ENCODE data around the gene MAPK14. TPM values are rescaled to one million over a fixed set of nuclear protein-coding genes. Genes with fewer than 3 reads are reported as not detected.

Gene MAPK14
- total and polyA plus RNA-seq, 4 donors: 16.9 to 82.7 (median 35.9) TPM

- no peak overlapping the region for H3K9ac ChIP-seq (ENCODE audit: low read depth in 1 of 2, low read length in 2 of 2)
- 67% methylated on average over 4 of the region's 4 CpGs for WGBS
- no peak for TF ChIP-seq RXRA (IDR thresholded peaks at IDR 0.05)
- no peak for TF ChIP-seq NR2F2 (IDR thresholded peaks at IDR 0.05)
- no peak for TF ChIP-seq YY1 (IDR thresholded peaks at IDR 0.05)
- TF ChIP-seq ZBTB33 (IDR thresholded peaks at IDR 0.05): no peak
- no peak for TF ChIP-seq SP1 (IDR thresholded peaks at IDR 0.05)
- no peak for TF ChIP-seq FOXA1 (IDR thresholded peaks at IDR 0.05)
- H3K27me3 ChIP-seq (ENCODE audit: control insufficient read depth in 4 of 4, insufficient read depth in 4 of 4, low read length in 3 of 4): no peaks in the 10 kb centered on the region
- peaks cover 0 to 34% (median 23%) of the 10 kb centered on the region in 4 donors for H3K36me3 ChIP-seq (ENCODE audit: control insufficient read depth in 4 of 4, insufficient read depth in 3 of 4, low read depth in 1 of 4, low read length in 3 of 4)
- no peaks in the 10 kb centered on the region for H3K4me1 ChIP-seq (ENCODE audit: control insufficient read depth in 4 of 4, insufficient read depth in 4 of 4, low read length in 3 of 4)
- no peak for DNase-seq (ENCODE audit: low spot score)
- H3K9me3 ChIP-seq (ENCODE audit: control insufficient read depth in 4 of 4, low read length in 3 of 4): no peaks in the 10 kb centered on the region
- no peak overlapping the region for H3K27ac ChIP-seq (ENCODE audit: low read depth in 1 of 2, low read length in 2 of 2)
- H3K4me3 ChIP-seq (ENCODE audit: low read depth in 1 of 3, low read length in 3 of 3): no peak overlapping the region
Measured at GRCh38 chr6:36102853-36103252, 75.2 kb downstream of the MAPK14 start.

- Histone ChIP-seq H3K9me3 (ENCODE audit: control insufficient read depth in 4 of 4, low read length in 3 of 4) (no peaks in the 10 kb centered on the region), H3K9ac (ENCODE audit: low read depth in 1 of 2, low read length in 2 of 2) (no peak overlapping the region), H3K4me3 (ENCODE audit: low read depth in 1 of 3, low read length in 3 of 3) (no peak overlapping the region), H3K27ac (ENCODE audit: low read depth in 1 of 2, low read length in 2 of 2) (no peak overlapping the region), H3K4me1 (ENCODE audit: control insufficient read depth in 4 of 4, insufficient read depth in 4 of 4, low read length in 3 of 4) (no peaks in the 10 kb centered on the region), H3K36me3 (ENCODE audit: control insufficient read depth in 4 of 4, insufficient read depth in 3 of 4, low read depth in 1 of 4, low read length in 3 of 4) (peaks cover 2 to 49% (median 40%) of the 10 kb centered on the region in 4 donors), H3K27me3 (ENCODE audit: control insufficient read depth in 4 of 4, insufficient read depth in 4 of 4, low read length in 3 of 4) (no peaks in the 10 kb centered on the region)
- 69% methylated on average over 2 of the region's 2 CpGs for WGBS
- TF ChIP-seq GABPA (IDR thresholded peaks at IDR 0.05 in 1 of 2, conservative IDR thresholded peaks at IDR 0.05 in 1 of 2) (no peak), EGR1 (IDR thresholded peaks at IDR 0.05; ENCODE audit: low read depth in 2 of 2) (no peak), YY1 (IDR thresholded peaks at IDR 0.05) (no peak), HNF4A (conservative IDR thresholded peaks at IDR 0.05) (no peak), NR2F2 (IDR thresholded peaks at IDR 0.05) (no peak), REST (IDR thresholded peaks at IDR 0.05) (no peak), ATF3 (IDR thresholded peaks at IDR 0.05) (no peak), TAF1 (conservative IDR thresholded peaks at IDR 0.05) (no peak), SP1 (IDR thresholded peaks at IDR 0.05) (no peak), RXRA (IDR thresholded peaks at IDR 0.05) (no peak), HNF4G (IDR thresholded peaks at IDR 0.05) (no peak)
- DNase-seq (ENCODE audit: low spot score): no peak
Measured at GRCh38 chr6:36104836-36105235, 77.2 kb downstream of the MAPK14 start.

- Histone ChIP-seq H3K9me3 (ENCODE audit: control insufficient read depth in 4 of 4, low read length in 3 of 4) (no peaks in the 10 kb centered on the region), H3K27me3 (ENCODE audit: control insufficient read depth in 4 of 4, insufficient read depth in 4 of 4, low read length in 3 of 4) (no peaks in the 10 kb centered on the region), H3K4me3 (ENCODE audit: low read depth in 1 of 3, low read length in 3 of 3) (no peak overlapping the region), H3K27ac (ENCODE audit: low read depth in 1 of 2, low read length in 2 of 2) (no peak overlapping the region), H3K9ac (ENCODE audit: low read depth in 1 of 2, low read length in 2 of 2) (no peak overlapping the region), H3K4me1 (ENCODE audit: control insufficient read depth in 4 of 4, insufficient read depth in 4 of 4, low read length in 3 of 4) (no peaks in the 10 kb centered on the region), H3K36me3 (ENCODE audit: control insufficient read depth in 4 of 4, insufficient read depth in 3 of 4, low read depth in 1 of 4, low read length in 3 of 4) (peaks cover 2 to 59% (median 43%) of the 10 kb centered on the region in 4 donors)
- DNase-seq (ENCODE audit: low spot score): no peak
- WGBS: 88% methylated on average over 7 of the region's 7 CpGs
- TF ChIP-seq ZBTB33 (IDR thresholded peaks at IDR 0.05) (no peak), ATF3 (IDR thresholded peaks at IDR 0.05) (no peak), HNF4G (IDR thresholded peaks at IDR 0.05) (no peak), RXRA (IDR thresholded peaks at IDR 0.05) (no peak), SP1 (IDR thresholded peaks at IDR 0.05) (no peak), RAD21 (IDR thresholded peaks at IDR 0.05) (no peak), HNF4A (conservative IDR thresholded peaks at IDR 0.05) (no peak), JUND (IDR thresholded peaks at IDR 0.05) (no peak), REST (IDR thresholded peaks at IDR 0.05) (no peak), EGR1 (IDR thresholded peaks at IDR 0.05; ENCODE audit: low read depth in 2 of 2) (no peak), TAF1 (conservative IDR thresholded peaks at IDR 0.05) (no peak)
Measured at GRCh38 chr6:36109092-36109491, 81.5 kb downstream of the MAPK14 start.
